H9 (cell line): ENCODE measurements around the gene ANKRD27. TPM values are rescaled to one million over a fixed set of nuclear protein-coding genes. Genes with fewer than 3 reads are reported as not detected.

Source experiments
- DNase-seq: peaks from one replicate; pipeline ENCODE4 v3.0.0-alpha.2; 2017
- H2AFZ ChIP-seq: one replicate; pipeline ENCODE4 v1.6.1; 2013; ENCODE audit warnings: mild to moderate bottlenecking, low read length, control low read depth, moderate library complexity
- H2AK5ac ChIP-seq: 2 replicates; pipeline ENCODE4 v1.6.1; 2013; ENCODE audit warnings: low read length, control low read depth, mixed read lengths; ENCODE audit not compliant: insufficient read length
- H2BK120ac ChIP-seq: one replicate; pipeline ENCODE4 v1.6.1; 2013; ENCODE audit warnings: low read depth, mild to moderate bottlenecking, low read length, control low read depth, inconsistent platforms; ENCODE audit not compliant: poor library complexity, severe bottlenecking
- H2BK12ac ChIP-seq: 2 replicates; pipeline ENCODE4 v1.6.1; 2013; ENCODE audit warnings: low read length, control low read depth, mixed read lengths, low read depth; ENCODE audit not compliant: insufficient read length
- H2BK15ac ChIP-seq: 2 replicates; pipeline ENCODE4 v1.6.1; 2013; ENCODE audit warnings: low read depth, low read length, control low read depth
- H2BK20ac ChIP-seq: one replicate; pipeline ENCODE4 v1.6.1; 2013; ENCODE audit warnings: low read depth, mild to moderate bottlenecking, low read length, control low read depth, inconsistent platforms; ENCODE audit not compliant: poor library complexity, severe bottlenecking
- H2BK5ac ChIP-seq: 2 replicates; pipeline ENCODE4 v1.6.1; 2013; ENCODE audit warnings: low read length, control low read depth, mixed read lengths; ENCODE audit not compliant: insufficient read length
- H3K14ac ChIP-seq: 2 replicates; pipeline ENCODE4 v1.6.1; 2013; ENCODE audit warnings: low read length, control low read depth; ENCODE audit not compliant: insufficient read depth
- H3K18ac ChIP-seq: 2 replicates; pipeline ENCODE4 v1.6.1; 2013; ENCODE audit warnings: low read depth, mild to moderate bottlenecking, mixed read lengths, low read length, control low read depth; ENCODE audit not compliant: insufficient read length
- H3K23ac ChIP-seq: 2 replicates; pipeline ENCODE4 v1.6.1; 2013; ENCODE audit warnings: low read length, control low read depth, mixed read lengths, low read depth; ENCODE audit not compliant: insufficient read length
- H3K23me2 ChIP-seq: 2 replicates; pipeline ENCODE4 v1.6.1; 2013; ENCODE audit warnings: low read depth, mild to moderate bottlenecking, mixed read lengths, low read length, control low read depth; ENCODE audit not compliant: insufficient read length, poor library complexity, severe bottlenecking
- H3K27ac ChIP-seq: 2 replicates; pipeline ENCODE4 v1.5.1; 2013; ENCODE audit warnings: low read length, control low read depth, mixed read lengths, low read depth; ENCODE audit not compliant: insufficient read length
- H3K27me3 ChIP-seq: 2 replicates; pipeline ENCODE4 v1.6.1; 2013; ENCODE audit warnings: low read length, control low read depth, inconsistent platforms; ENCODE audit not compliant: insufficient read depth
- H3K4ac ChIP-seq: 2 replicates; pipeline ENCODE4 v1.6.1; 2013; ENCODE audit warnings: low read depth, mild to moderate bottlenecking, control low read depth, inconsistent platforms, low read length, moderate library complexity
- H3K4me1 ChIP-seq: 2 replicates; pipeline ENCODE4 v1.6.1; 2013; ENCODE audit warnings: low read length, control low read depth, inconsistent platforms; ENCODE audit not compliant: insufficient read depth
- H3K4me2 ChIP-seq: 2 replicates; pipeline ENCODE4 v1.6.1; 2013; ENCODE audit warnings: low read length, control low read depth, mixed read lengths; ENCODE audit not compliant: insufficient read length, insufficient read depth
- H3K56ac ChIP-seq: 2 replicates; pipeline ENCODE4 v1.6.1; 2013; ENCODE audit warnings: low read depth, mild to moderate bottlenecking, mixed read lengths, low read length, control low read depth; ENCODE audit not compliant: insufficient read length
- H3K79me1 ChIP-seq: 2 replicates; pipeline ENCODE4 v1.6.1; 2013; ENCODE audit warnings: low read depth, mild to moderate bottlenecking, moderate library complexity, low read length, control low read depth, inconsistent platforms; ENCODE audit not compliant: insufficient read depth, poor library complexity, severe bottlenecking
- H3K79me2 ChIP-seq: 2 replicates; pipeline ENCODE4 v1.6.1; 2013; ENCODE audit warnings: low read length, control low read depth, inconsistent platforms; ENCODE audit not compliant: insufficient read depth
- H3K9ac ChIP-seq: 2 replicates; pipeline ENCODE4 v1.6.1; 2013; ENCODE audit warnings: low read length, control low read depth, mixed read lengths; ENCODE audit not compliant: insufficient read length; ENCODE audit errors: extremely low read depth
- H3K9me3 ChIP-seq: one replicate; pipeline ENCODE4 v1.6.1; 2013; ENCODE audit warnings: low read depth, low read length, inconsistent platforms; ENCODE audit not compliant: control insufficient read depth
- H3T11ph ChIP-seq: one replicate; pipeline ENCODE4 v1.6.1; 2013; ENCODE audit warnings: mild to moderate bottlenecking, low read length, control low read depth, inconsistent platforms
- H4K20me1 ChIP-seq: one replicate; pipeline ENCODE4 v1.6.1; 2013; ENCODE audit not compliant: control insufficient read depth, insufficient read length, insufficient read depth
- H4K5ac ChIP-seq: 2 replicates; pipeline ENCODE4 v1.6.1; 2013; ENCODE audit warnings: low read depth, mild to moderate bottlenecking, mixed read lengths, low read length, control low read depth; ENCODE audit not compliant: insufficient read length
- H4K8ac ChIP-seq: replicated peaks from 2 replicates; pipeline ENCODE4 v1.6.1; 2013; ENCODE audit warnings: low read length, control low read depth, mixed read lengths, low read depth; ENCODE audit not compliant: insufficient read length
- H4K91ac ChIP-seq: 2 replicates; pipeline ENCODE4 v1.6.1; 2013; ENCODE audit warnings: low read depth, mild to moderate bottlenecking, moderate library complexity, mixed read lengths, low read length, control low read depth; ENCODE audit not compliant: insufficient read length
- H3K27ac Mint-ChIP-seq, 3 experiments: 2 replicates in 2 of 3; 3 replicates in 1 of 3; pipeline ENCODE4 v1.8.0; 2020 to 2021; ENCODE audit warnings: mixed read lengths in 3 of 3, mild to moderate bottlenecking in 1 of 3, moderate library complexity in 1 of 3
- H3K27me3 Mint-ChIP-seq: 2 replicates; pipeline ENCODE4 v1.8.0; 2021; ENCODE audit warnings: low read depth, mild to moderate bottlenecking, moderate library complexity, mixed read lengths
- H3K36me3 Mint-ChIP-seq, 3 experiments: 2 replicates in 2 of 3; 3 replicates in 1 of 3; pipeline ENCODE4 v1.8.0; 2020 to 2021; ENCODE audit warnings: low read depth in 3 of 3, mixed read lengths in 3 of 3; ENCODE audit not compliant: insufficient read depth in 1 of 3
- H3K4me1 Mint-ChIP-seq, 2 experiments: 2 replicates each; pipeline ENCODE4 v1.8.0; 2020; ENCODE audit warnings: mixed read lengths in 2 of 2
- H3K4me3 Mint-ChIP-seq, 2 experiments: 2 replicates in 1 of 2; 3 replicates in 1 of 2; pipeline ENCODE4 v1.8.0; 2020 to 2021; ENCODE audit warnings: mild to moderate bottlenecking in 2 of 2, mixed read lengths in 2 of 2, moderate library complexity in 1 of 2
- H3K9me3 Mint-ChIP-seq, 2 experiments: 2 replicates in 1 of 2; 3 replicates in 1 of 2; pipeline ENCODE4 v1.8.0; 2020; ENCODE audit warnings: mild to moderate bottlenecking in 2 of 2, mixed read lengths in 2 of 2, moderate library complexity in 1 of 2
- WGBS: extraction: QIAGEN DNeasy Blood & Tissue Kit; methylation state at CpG from one replicate; pipeline ENCODE4 v1.1.7; 2013; ENCODE audit warnings: missing lambda C conversion rate, low lambda C conversion rate, mixed read lengths; ENCODE audit not compliant: insufficient read length; ENCODE audit errors: extremely low coverage; 5-methylcytosine and 5-hydroxymethylcytosine counted together
- long read RNA-seq: library from polyadenylated mRNA; unstranded; transcript quantifications from one replicate; pipeline ENCODE4 v2.0.0, GENCODE V29; 2020
- total RNA-seq: library from RNA; stranded (reverse); gene quantifications from 2 replicates; pipeline ENCODE4 v1.2.1, GENCODE V29; 2021
- TF ChIP-seq, protein P1 (sequence below): fragments of 200-600 bp; sonication (generic); conservative IDR thresholded peaks from 3 replicates; pipeline ENCODE4 v1.8.0; 2021; ENCODE audit warnings: antibody characterized with exemption, mild to moderate bottlenecking

ANKRD27 gene
- 40.7 and 41.6 TPM in 2 replicates for total RNA-seq
- long read RNA-seq, full-length matches to known transcripts = 134 of 277 reads
- long read RNA-seq, partial matches to known transcripts = 39 of 277 reads
- long read RNA-seq, other reads (novel, unspliced or antisense) = 104 of 277 reads

DNA sequence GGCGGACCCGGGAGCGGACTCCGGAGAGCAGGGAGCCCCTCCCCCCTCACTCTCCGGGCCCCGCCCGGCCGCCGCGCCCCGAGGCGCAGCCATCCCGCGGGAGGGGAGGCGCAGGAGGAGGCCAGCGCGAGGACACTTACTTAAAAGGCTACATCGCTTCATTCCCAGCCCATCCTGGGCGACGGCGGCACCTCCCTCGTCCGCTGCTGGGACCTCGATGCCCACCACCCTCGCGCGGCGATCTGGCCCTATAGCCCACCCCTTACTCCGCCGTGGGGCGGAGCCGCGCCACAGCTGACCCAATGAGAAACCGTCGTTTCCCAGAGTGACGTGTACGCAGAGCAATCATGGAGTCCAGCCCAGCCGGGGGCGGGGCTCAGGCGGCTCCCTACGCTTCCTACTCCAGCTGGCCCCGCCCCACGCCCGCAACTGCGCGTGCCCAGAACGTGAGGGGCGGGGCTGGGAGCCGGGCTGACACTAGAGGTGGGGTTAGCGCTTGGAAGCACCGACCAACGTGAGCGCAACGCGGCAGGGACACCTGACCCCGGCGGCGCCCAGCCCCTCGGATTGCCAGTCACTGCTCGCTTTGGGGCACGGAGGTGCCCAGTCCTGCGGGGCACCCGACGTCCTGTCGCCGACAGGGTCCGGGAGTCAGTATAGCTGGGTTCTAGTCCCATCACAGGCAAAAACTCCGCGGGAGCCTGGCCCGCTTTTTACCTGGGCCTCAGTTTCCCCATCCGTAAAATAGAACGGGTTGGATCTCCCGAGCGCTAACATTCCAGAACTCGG, at the start of gene ANKRD27:
Gene ANKRD27, minus strand, starts transcription at position 250 of the 789 bp plus-strand sequence. CDS start 16,165 bp downstream, outside the sequence.
- H3T11ph ChIP-seq = no peak within 1 kb of the TSS
- no peaks in the 10 kb centered on the region for H4K20me1 ChIP-seq
- Mint-ChIP-seq H3K4me3 (peak within 1 kb of the TSS; percentile 89 to 97), H3K27me3 (peaks cover 46% of the 10 kb centered on the region), H3K4me1 (peaks cover 22 to 25% of the 10 kb centered on the region in 2 experiments), H3K36me3 (peaks cover 0 to 4% (median 2%) of the 10 kb centered on the region in 3 experiments; a peak in 2 of 7 replicates), H3K9me3 (peaks cover 0 to 1% of the 10 kb centered on the region in 2 experiments; a peak in 3 of 5 replicates), H3K27ac (peak within 1 kb of the TSS in 1 of 3 experiments; percentile 94; a peak in 2 of 7 replicates)
- peak; percentile 97 for DNase-seq
- H3K27ac ChIP-seq = no peak within 1 kb of the TSS
- no peak within 1 kb of the TSS for H3K56ac ChIP-seq
- H2AK5ac ChIP-seq = no peak within 1 kb of the TSS
- no peaks in the 10 kb centered on the region for H3K9me3 ChIP-seq
- H3K9ac ChIP-seq = peak within 1 kb of the TSS; percentile 64
- H3K79me1 ChIP-seq = peaks cover 10% of the 10 kb centered on the region
- H3K4ac ChIP-seq = no peak within 1 kb of the TSS
- no peak within 1 kb of the TSS for H2BK12ac ChIP-seq
- H3K23me2 ChIP-seq = peaks cover 9% of the 10 kb centered on the region
- no peak within 1 kb of the TSS for H4K91ac ChIP-seq
- TF ChIP-seq, protein P1, sequence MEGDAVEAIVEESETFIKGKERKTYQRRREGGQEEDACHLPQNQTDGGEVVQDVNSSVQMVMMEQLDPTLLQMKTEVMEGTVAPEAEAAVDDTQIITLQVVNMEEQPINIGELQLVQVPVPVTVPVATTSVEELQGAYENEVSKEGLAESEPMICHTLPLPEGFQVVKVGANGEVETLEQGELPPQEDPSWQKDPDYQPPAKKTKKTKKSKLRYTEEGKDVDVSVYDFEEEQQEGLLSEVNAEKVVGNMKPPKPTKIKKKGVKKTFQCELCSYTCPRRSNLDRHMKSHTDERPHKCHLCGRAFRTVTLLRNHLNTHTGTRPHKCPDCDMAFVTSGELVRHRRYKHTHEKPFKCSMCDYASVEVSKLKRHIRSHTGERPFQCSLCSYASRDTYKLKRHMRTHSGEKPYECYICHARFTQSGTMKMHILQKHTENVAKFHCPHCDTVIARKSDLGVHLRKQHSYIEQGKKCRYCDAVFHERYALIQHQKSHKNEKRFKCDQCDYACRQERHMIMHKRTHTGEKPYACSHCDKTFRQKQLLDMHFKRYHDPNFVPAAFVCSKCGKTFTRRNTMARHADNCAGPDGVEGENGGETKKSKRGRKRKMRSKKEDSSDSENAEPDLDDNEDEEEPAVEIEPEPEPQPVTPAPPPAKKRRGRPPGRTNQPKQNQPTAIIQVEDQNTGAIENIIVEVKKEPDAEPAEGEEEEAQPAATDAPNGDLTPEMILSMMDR = no peak
- H2AFZ ChIP-seq = no peak within 1 kb of the TSS
- no CpG with 5 or more reads among the region's 75 CpGs for WGBS
- H4K8ac ChIP-seq = no peak within 1 kb of the TSS
- H3K23ac ChIP-seq = no peak within 1 kb of the TSS
- H3K27me3 ChIP-seq = peaks cover 18% of the 10 kb centered on the region; the same call in 1 of the 2 replicates
- no peak within 1 kb of the TSS for H2BK120ac ChIP-seq
- no peak within 1 kb of the TSS for H3K18ac ChIP-seq
- no peak within 1 kb of the TSS; the same call in 1 of the 2 replicates for H3K14ac ChIP-seq
- no peaks in the 10 kb centered on the region for H3K4me1 ChIP-seq
- H4K5ac ChIP-seq = no peak within 1 kb of the TSS
- H3K79me2 ChIP-seq = peaks cover 15% of the 10 kb centered on the region; the same call in 1 of the 2 replicates
- no peak within 1 kb of the TSS for H2BK20ac ChIP-seq
- H3K4me2 ChIP-seq = peak within 1 kb of the TSS; percentile 92
- H2BK5ac ChIP-seq = no peak within 1 kb of the TSS
- no peak within 1 kb of the TSS for H2BK15ac ChIP-seq
